ENCODE measurements around the gene STARD13. TPM values are rescaled to one million over a fixed set of nuclear protein-coding genes. Genes with fewer than 3 reads are reported as not detected.

STARD13 gene
- total RNA-seq, 1 donor: 52.2 TPM

GRCh38 chr13:33066329-33066728, 219.2 kb downstream of the STARD13 start:
- H3K4me3 ChIP-seq (ENCODE audit: low read depth, low read length): no peak overlapping the region
- DNase-seq (ENCODE audit: low read depth): no peak
- no peak for TF ChIP-seq CTCF (IDR thresholded peaks at IDR 0.05; ENCODE audit: insufficient read depth, low read depth, low read length)

- no peak overlapping the region for H3K4me3 ChIP-seq (ENCODE audit: low read depth, low read length)
- no peak for TF ChIP-seq CTCF (IDR thresholded peaks at IDR 0.05; ENCODE audit: insufficient read depth, low read depth, low read length)
Measured at GRCh38 chr13:33060815-33061214, 224.7 kb downstream of the STARD13 start.

GRCh38 chr13:33058776-33059327, 226.7 kb downstream of the STARD13 start:
- peak; percentile 79 for DNase-seq (ENCODE audit: low read depth)
- no peak overlapping the region for H3K4me3 ChIP-seq (ENCODE audit: low read depth, low read length)
- TF ChIP-seq CTCF (IDR thresholded peaks at IDR 0.05; ENCODE audit: insufficient read depth, low read depth, low read length): no peak

More at GRCh38 chr13:33060815-33061214, 224.7 kb downstream of the STARD13 start:
- no peak for DNase-seq (ENCODE audit: low read depth)

GRCh38 chr13:33057019-33057780, 228.4 kb downstream of the STARD13 start:
- no peak overlapping the region for H3K4me3 ChIP-seq (ENCODE audit: low read depth, low read length)
- TF ChIP-seq CTCF (IDR thresholded peaks at IDR 0.05; ENCODE audit: insufficient read depth, low read depth, low read length): peak; percentile 57
- peak; percentile 28 for DNase-seq (ENCODE audit: low read depth)

- H3K4me3 ChIP-seq (ENCODE audit: low read depth, low read length): no peak overlapping the region
- DNase-seq (ENCODE audit: low read depth): no peak
- no peak for TF ChIP-seq CTCF (IDR thresholded peaks at IDR 0.05; ENCODE audit: insufficient read depth, low read depth, low read length)
Measured at GRCh38 chr13:33053397-33054066, 232.0 kb downstream of the STARD13 start.
